Measurements from ENCODE around the gene GPNMB. TPM values are rescaled to one million over a fixed set of nuclear protein-coding genes. Genes with fewer than 3 reads are reported as not detected.

Gene GPNMB
- total RNA-seq, 1 donor from 2014 or later, result 36.1 TPM

DNA sequence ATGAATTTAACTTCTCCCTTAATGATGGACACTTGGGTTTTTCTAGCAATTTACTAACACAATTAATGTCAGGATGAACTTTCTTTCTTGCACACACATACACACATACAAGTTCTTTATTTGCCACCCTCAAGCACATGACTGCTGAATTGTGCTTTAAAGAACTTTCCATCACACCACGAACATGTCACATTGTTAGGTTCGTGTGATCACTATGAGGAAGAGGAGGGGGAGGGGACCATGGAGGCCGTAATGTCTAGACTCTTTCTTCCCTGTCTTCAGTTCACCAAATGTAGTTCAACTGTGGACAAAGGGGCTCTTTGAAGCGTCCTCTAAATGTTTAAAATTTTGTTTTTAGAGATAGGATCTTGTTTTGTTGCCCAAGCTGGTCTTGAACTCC is 33.7 kb upstream of the GPNMB start:
- H3K27me3 ChIP-seq (ENCODE audit: control insufficient read depth, insufficient read depth, low read length), result no peaks in the 10 kb centered on the region
- H3K4me3 ChIP-seq (ENCODE audit: low read depth, low read length), result no peak overlapping the region
- TF ChIP-seq, protein P1, sequence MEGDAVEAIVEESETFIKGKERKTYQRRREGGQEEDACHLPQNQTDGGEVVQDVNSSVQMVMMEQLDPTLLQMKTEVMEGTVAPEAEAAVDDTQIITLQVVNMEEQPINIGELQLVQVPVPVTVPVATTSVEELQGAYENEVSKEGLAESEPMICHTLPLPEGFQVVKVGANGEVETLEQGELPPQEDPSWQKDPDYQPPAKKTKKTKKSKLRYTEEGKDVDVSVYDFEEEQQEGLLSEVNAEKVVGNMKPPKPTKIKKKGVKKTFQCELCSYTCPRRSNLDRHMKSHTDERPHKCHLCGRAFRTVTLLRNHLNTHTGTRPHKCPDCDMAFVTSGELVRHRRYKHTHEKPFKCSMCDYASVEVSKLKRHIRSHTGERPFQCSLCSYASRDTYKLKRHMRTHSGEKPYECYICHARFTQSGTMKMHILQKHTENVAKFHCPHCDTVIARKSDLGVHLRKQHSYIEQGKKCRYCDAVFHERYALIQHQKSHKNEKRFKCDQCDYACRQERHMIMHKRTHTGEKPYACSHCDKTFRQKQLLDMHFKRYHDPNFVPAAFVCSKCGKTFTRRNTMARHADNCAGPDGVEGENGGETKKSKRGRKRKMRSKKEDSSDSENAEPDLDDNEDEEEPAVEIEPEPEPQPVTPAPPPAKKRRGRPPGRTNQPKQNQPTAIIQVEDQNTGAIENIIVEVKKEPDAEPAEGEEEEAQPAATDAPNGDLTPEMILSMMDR (IDR thresholded peaks at IDR 0.05; ENCODE audit: insufficient read depth, low read length, poor library complexity, severe bottlenecking), result no peak
- DNase-seq (ENCODE audit: low read depth), result no peak
- H3K36me3 ChIP-seq (ENCODE audit: control insufficient read depth, insufficient read depth, low read length), result no peaks in the 10 kb centered on the region

DNA sequence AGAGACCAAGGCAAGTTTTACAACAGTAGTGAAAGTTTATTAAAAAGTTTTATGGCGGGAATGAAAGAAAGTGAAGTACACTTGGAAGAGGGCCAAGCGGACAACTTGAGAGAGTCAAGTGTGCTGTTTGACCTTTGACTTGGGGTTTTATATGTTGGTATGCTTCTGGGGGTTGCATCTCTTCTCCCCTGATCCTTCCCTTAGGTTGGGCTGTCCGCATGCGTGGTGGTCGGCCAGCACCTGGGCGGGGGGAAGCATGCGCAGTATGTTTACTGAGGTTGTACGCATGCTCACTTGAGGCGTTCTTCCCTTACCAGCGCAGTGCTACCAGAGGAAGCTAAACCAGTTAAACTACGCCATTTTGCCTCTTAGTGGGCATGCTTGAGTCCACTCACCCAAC is 32.8 kb upstream of the GPNMB start:
- Histone ChIP-seq H3K36me3 (ENCODE audit: control insufficient read depth, insufficient read depth, low read length) (no peaks in the 10 kb centered on the region), H3K27me3 (ENCODE audit: control insufficient read depth, insufficient read depth, low read length) (no peaks in the 10 kb centered on the region), H3K4me3 (ENCODE audit: low read depth, low read length) (no peak overlapping the region)
- TF ChIP-seq, protein P1 (IDR thresholded peaks at IDR 0.05; ENCODE audit: insufficient read depth, low read length, poor library complexity, severe bottlenecking), result no peak
- no peak for DNase-seq (ENCODE audit: low read depth)

DNA sequence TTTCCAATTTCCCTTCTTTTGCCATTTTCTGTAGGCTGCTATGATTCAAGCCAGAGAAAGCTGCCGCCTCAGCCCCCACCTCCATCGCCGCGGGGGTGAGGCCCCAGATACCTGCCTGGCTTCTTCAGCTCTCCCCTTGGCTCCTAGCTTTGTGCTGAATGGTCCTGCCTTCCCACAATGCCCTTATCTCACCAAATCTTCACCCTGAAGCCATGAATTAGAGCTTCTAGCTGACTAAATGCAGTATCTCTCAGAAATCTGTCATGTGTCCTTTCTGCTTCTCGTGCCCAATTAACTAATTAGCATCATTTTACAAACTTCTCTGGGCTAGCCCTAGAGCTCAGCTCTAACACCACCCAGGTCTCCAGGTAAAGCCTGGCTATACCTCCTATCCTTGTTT is 32.2 kb upstream of the GPNMB start:
- TF ChIP-seq, protein P1 (IDR thresholded peaks at IDR 0.05; ENCODE audit: insufficient read depth, low read length, poor library complexity, severe bottlenecking), result no peak
- no peak overlapping the region for H3K4me3 ChIP-seq (ENCODE audit: low read depth, low read length)
- DNase-seq (ENCODE audit: low read depth), result no peak
- no peaks in the 10 kb centered on the region for H3K36me3 ChIP-seq (ENCODE audit: control insufficient read depth, insufficient read depth, low read length)
- no peaks in the 10 kb centered on the region for H3K27me3 ChIP-seq (ENCODE audit: control insufficient read depth, insufficient read depth, low read length)

DNA sequence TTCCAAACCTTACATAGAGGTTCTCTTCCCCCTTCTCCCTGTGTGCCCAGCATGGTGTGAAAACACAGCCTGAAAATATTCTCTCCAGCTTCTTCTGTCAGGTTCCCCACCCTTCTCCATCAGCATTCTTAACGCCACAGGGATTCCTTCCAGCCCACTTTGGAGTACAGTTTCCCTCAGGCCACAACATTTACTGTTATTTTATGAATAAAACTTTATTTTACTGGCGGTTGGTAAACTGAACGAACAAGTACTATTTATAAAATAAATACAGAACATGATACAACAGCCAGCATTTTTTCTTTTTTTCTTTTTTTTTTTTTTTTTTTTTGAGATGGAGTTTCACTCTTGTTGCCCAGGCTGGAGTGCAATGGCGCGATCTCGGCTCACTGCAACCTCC is 31.6 kb upstream of the GPNMB start:
- H3K4me3 ChIP-seq (ENCODE audit: low read depth, low read length), result no peak overlapping the region
- DNase-seq (ENCODE audit: low read depth), result no peak
- no peaks in the 10 kb centered on the region for H3K36me3 ChIP-seq (ENCODE audit: control insufficient read depth, insufficient read depth, low read length)
- H3K27me3 ChIP-seq (ENCODE audit: control insufficient read depth, insufficient read depth, low read length), result no peaks in the 10 kb centered on the region
- TF ChIP-seq, protein P1 (IDR thresholded peaks at IDR 0.05; ENCODE audit: insufficient read depth, low read length, poor library complexity, severe bottlenecking), result no peak

DNA sequence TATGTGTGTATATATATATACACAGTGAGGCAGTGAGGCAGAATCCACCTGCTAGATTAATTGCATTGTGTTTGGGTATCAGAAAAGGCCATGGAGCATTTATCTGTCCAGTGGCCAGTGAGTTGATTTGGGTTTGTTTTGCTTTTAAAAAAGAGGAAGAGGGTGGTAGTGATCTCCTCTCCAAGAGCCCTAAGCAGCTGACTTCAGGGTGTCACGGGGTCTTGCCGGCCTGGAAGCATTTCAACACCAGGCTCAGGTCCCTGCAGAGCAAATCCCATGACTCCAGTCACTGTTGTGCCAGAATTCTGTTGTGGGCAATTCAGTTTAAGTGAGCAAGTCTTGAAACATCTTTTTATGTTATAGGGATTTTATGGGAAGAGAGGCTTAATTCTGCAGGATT is 30.6 kb upstream of the GPNMB start:
- Histone ChIP-seq H3K4me3 (ENCODE audit: low read depth, low read length) (no peak overlapping the region), H3K36me3 (ENCODE audit: control insufficient read depth, insufficient read depth, low read length) (no peaks in the 10 kb centered on the region), H3K27me3 (ENCODE audit: control insufficient read depth, insufficient read depth, low read length) (peaks cover 3% of the 10 kb centered on the region)
- no peak for DNase-seq (ENCODE audit: low read depth)
- TF ChIP-seq, protein P1 (IDR thresholded peaks at IDR 0.05; ENCODE audit: insufficient read depth, low read length, poor library complexity, severe bottlenecking), result no peak

DNA sequence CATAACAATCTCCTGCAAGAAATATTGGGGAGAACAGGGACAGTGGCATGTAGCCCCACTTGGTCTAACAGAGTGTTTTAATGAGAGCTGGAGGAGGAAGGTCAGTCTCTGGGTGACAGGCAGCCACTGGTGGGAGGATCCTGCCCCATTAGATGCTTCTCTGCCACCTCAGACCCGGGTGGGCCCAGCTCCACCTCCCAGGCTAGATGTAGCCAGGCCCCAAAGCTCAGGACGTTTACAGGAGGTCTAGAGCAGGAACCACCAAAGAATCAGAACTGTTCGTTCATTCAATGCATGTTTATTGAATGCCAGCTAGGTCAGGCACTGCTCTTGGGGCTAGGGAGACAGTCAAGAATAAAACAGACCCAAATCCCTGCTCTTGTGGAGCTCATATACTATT is 28.4 kb upstream of the GPNMB start:
- no peak for DNase-seq (ENCODE audit: low read depth)
- Histone ChIP-seq H3K27me3 (ENCODE audit: control insufficient read depth, insufficient read depth, low read length) (peaks cover 4% of the 10 kb centered on the region), H3K4me3 (ENCODE audit: low read depth, low read length) (no peak overlapping the region), H3K36me3 (ENCODE audit: control insufficient read depth, insufficient read depth, low read length) (no peaks in the 10 kb centered on the region)
- TF ChIP-seq, protein P1 (IDR thresholded peaks at IDR 0.05; ENCODE audit: insufficient read depth, low read length, poor library complexity, severe bottlenecking), result no peak

Data from kidney epithelial cell (primary cell).